PC-3 (cell line): ENCODE results near the gene DIS3L2.

Source experiments
- CTCF ChIP-seq: fragments of 300-600 bp; sonication (generic); conservative IDR thresholded peaks from 2 replicates; pipeline ENCODE4 v1.5.1; 2017; ENCODE audit warnings: antibody characterized with exemption, low read depth, mild to moderate bottlenecking, low read length
- EZH2 ChIP-seq: fragments of 300-600 bp; sonication (generic); IDR thresholded peaks from one replicate; pipeline ENCODE4 v1.6.1; 2017; ENCODE audit warnings: antibody characterized with exemption, mild to moderate bottlenecking, low read length; ENCODE audit not compliant: unreplicated experiment

DNA sequence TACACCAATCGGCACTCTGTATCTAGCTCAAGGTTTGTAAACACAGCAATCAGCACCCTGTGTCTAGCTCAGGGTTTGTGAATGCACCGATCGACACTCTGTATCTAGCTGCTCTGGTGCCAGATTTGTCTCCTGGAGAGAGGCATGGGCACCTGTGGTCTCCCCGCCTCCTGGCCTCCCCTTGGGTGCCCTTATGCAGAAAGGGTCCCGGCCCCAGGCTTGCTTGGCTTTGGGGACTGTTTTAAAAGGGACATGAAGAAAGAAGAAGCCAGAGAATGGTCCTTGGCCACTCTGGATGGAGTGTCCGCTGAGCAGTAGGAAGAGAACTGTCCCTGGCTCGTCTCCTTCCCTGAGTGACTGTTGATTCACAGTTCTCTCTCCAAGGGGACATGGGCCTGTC lies 405.5 kb downstream of the DIS3L2 start:
- TF ChIP-seq EZH2 (no peak), CTCF (no peak)
